HCT116 (cell line): ENCODE measurements around the gene ARHGEF10L.

ENCODE experiments used
- ATF3 ChIP-seq: IDR thresholded peaks from 2 replicates; pipeline ENCODE4 v1.6.1; 2012
- FOSL1 ChIP-seq: IDR thresholded peaks from 2 replicates; pipeline ENCODE4 v1.6.1; 2012; ENCODE audit warnings: low read depth
- SIN3A ChIP-seq: IDR thresholded peaks from 2 replicates; pipeline ENCODE4 v1.6.1; 2012; ENCODE audit warnings: low read depth
- SRF ChIP-seq: IDR thresholded peaks from 2 replicates; pipeline ENCODE4 v1.6.1; 2012; ENCODE audit warnings: low read depth

GRCh38 chr1:17503146-17503545 lies 36.4 kb upstream of the ARHGEF10L start:
- no peak for TF ChIP-seq FOSL1
- no peak for TF ChIP-seq SIN3A
- no peak for TF ChIP-seq SRF
- no peak for TF ChIP-seq ATF3
